ENCODE results near the gene RAP1GAP2. TPM values are rescaled to one million over a fixed set of nuclear protein-coding genes. Genes with fewer than 3 reads are reported as not detected.

The RAP1GAP2 gene
- total and polyA plus RNA-seq, 2 of the 8 experiments (the other 6 are each of a cell fraction or from before 2014, with no cell fraction given): 24.0 to 63.8 TPM

DNA sequence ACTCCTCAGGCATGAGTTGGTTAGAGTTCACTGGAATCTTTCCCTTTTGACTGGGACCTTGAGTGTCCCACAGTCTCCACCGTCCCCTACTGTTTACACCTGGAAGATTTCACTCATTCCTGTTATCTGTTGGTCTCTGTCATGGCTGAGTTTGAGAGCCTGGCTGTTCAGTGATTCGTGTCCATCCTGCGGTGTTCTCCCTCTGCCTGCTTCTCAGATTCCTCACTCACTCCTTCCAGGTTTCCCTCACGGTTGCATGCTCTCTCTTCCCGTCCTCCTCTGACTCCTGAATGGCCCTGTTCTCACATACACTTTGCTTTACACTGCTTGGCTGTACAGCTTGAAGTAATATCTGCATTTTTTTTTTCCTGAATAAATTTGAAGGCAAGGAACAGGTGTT, 242.7 kb downstream of the RAP1GAP2 start:
- Histone ChIP-seq H2AFZ (ENCODE audit: low read length) (no peak overlapping the region), H3K56ac (replicated peaks; ENCODE audit: insufficient read length, low read depth, low read length) (no peak overlapping the region), H3K79me2 (ENCODE audit: control insufficient read depth in 1 of 2, insufficient read depth in 2 of 2, low read length in 2 of 2) (no peaks in the 10 kb centered on the region), H4K5ac (ENCODE audit: insufficient read length, low read depth, low read length) (no peak overlapping the region), H2BK12ac (ENCODE audit: low read depth, low read length) (no peak overlapping the region), H3K9ac (replicated peaks in 1 of 4; ENCODE audit: extremely low read depth in 1 of 4, low read depth in 3 of 4, low read length in 3 of 4) (no peak overlapping the region), H3K18ac (ENCODE audit: extremely low read depth, low read length) (no peak overlapping the region), H2BK20ac (ENCODE audit: low read length) (no peak overlapping the region), H3K27me3 (replicated peaks in 1 of 4; ENCODE audit: control insufficient read depth in 3 of 4, extremely low read depth in 1 of 4, insufficient read depth in 3 of 4, low read length in 3 of 4) (no peaks in the 10 kb centered on the region), H4K20me1 (replicated peaks in 1 of 2; ENCODE audit: control insufficient read depth in 1 of 2, insufficient read depth in 2 of 2, low read length in 2 of 2) (peaks cover 0 to 2% of the 10 kb centered on the region in 2 experiments), H3K36me3 (ENCODE audit: control insufficient read depth in 2 of 4, insufficient read depth in 4 of 4, low read length in 3 of 4) (0 out of 8 replicates have a peak, but pooled peaks cover 0 to 2% (median 0%) of the 10 kb centered on the region in 4 experiments), H2AK5ac (ENCODE audit: low read depth, low read length) (no peak overlapping the region), H2BK15ac (ENCODE audit: low read length) (no peak overlapping the region), H3K14ac (ENCODE audit: insufficient read length) (no peak overlapping the region), H3K23ac (ENCODE audit: insufficient read length) (no peak overlapping the region), H4K8ac (ENCODE audit: extremely low read depth, insufficient read depth, low read length) (no peak overlapping the region), H3K4ac (replicated peaks; ENCODE audit: insufficient read length, low read depth, low read length) (no peak overlapping the region), H3K9me3 (ENCODE audit: insufficient read depth in 2 of 2, low read depth in 1 of 2, low read length in 1 of 2) (peaks cover 8 to 11% of the 10 kb centered on the region in 2 experiments), H3K4me3 (ENCODE audit: extremely low read depth in 1 of 4, insufficient read depth in 2 of 4, low read depth in 3 of 4, low read length in 4 of 4) (no peak overlapping the region), H2BK5ac (ENCODE audit: low read depth, low read length) (no peak overlapping the region), H3K4me2 (ENCODE audit: insufficient read depth in 1 of 2, low read depth in 2 of 2, low read length in 2 of 2) (no peak overlapping the region), H3K4me1 (replicated peaks in 1 of 4; ENCODE audit: control insufficient read depth in 3 of 4, insufficient read depth in 4 of 4, low read length in 3 of 4) (no peaks in the 10 kb centered on the region), H3K79me1 (ENCODE audit: low read depth, low read length) (no peaks in the 10 kb centered on the region), H4K91ac (replicated peaks; ENCODE audit: insufficient read length, low read length) (no peak overlapping the region), H3K23me2 (ENCODE audit: low read depth, low read length) (no peaks in the 10 kb centered on the region), H3K27ac (ENCODE audit: low read depth, low read length) (no peak overlapping the region), H2BK120ac (replicated peaks; ENCODE audit: low read depth, low read length) (no peak overlapping the region)
- WGBS, 2 experiments (ENCODE audit: extremely low coverage in 1 of 2, insufficient coverage in 1 of 2, insufficient read length in 1 of 2, insufficient replicate concordance in 2 of 2, low coverage in 1 of 2, low lambda C conversion rate in 2 of 2, missing lambda C conversion rate in 1 of 2): 76% methylated on average over 5 of the region's 5 CpGs; no CpG with 5 or more reads in 1 of the 2 experiments
- ChIA-PET CTCF (ENCODE audit: partially characterized antibody) (interaction anchor here (0.9 to 1.4 kb wide), 2 partner anchors 108 to 253 kb away, joined by 3 read pairs; no protein-coding TSS in a partner anchor), POLR2A (ENCODE audit: partially characterized antibody) (interaction anchor here (0.7 kb wide), 3 partner anchors 190 to 566 kb away, joined by 3 read pairs; no protein-coding TSS in a partner anchor)
- TF ChIP-seq KDM4A (IDR thresholded peaks at IDR 0.05; ENCODE audit: low read depth, low read length, severe bottlenecking) (no peak), CEBPB (IDR thresholded peaks at IDR 0.05; ENCODE audit: low read depth, low read length) (no peak), TEAD4 (IDR thresholded peaks at IDR 0.05; ENCODE audit: low read depth, low read length) (no peak), FOSL1 (IDR thresholded peaks at IDR 0.05; ENCODE audit: insufficient read depth, low read depth, low read length) (no peak), RBBP5 (IDR thresholded peaks at IDR 0.05; ENCODE audit: borderline replicate concordance, low read depth, low read length) (no peak), TBP (IDR thresholded peaks at IDR 0.05; ENCODE audit: low read depth, low read length) (no peak), RFX5 (IDR thresholded peaks at IDR 0.05; ENCODE audit: borderline replicate concordance, low read depth, low read length) (no peak), TCF12 (IDR thresholded peaks at IDR 0.05; ENCODE audit: low read depth, low read length) (no peak)
- TF ChIP-seq, protein P1, sequence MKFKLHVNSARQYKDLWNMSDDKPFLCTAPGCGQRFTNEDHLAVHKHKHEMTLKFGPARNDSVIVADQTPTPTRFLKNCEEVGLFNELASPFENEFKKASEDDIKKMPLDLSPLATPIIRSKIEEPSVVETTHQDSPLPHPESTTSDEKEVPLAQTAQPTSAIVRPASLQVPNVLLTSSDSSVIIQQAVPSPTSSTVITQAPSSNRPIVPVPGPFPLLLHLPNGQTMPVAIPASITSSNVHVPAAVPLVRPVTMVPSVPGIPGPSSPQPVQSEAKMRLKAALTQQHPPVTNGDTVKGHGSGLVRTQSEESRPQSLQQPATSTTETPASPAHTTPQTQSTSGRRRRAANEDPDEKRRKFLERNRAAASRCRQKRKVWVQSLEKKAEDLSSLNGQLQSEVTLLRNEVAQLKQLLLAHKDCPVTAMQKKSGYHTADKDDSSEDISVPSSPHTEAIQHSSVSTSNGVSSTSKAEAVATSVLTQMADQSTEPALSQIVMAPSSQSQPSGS (IDR thresholded peaks at IDR 0.05; ENCODE audit: low read length): no peak
- DNase-seq (ENCODE audit: low read depth in 1 of 2, low spot score in 2 of 2): no peak
- FAIRE-seq: no peak
